ENCODE results near the gene BOD1L1.

The BOD1L1 gene

DNA sequence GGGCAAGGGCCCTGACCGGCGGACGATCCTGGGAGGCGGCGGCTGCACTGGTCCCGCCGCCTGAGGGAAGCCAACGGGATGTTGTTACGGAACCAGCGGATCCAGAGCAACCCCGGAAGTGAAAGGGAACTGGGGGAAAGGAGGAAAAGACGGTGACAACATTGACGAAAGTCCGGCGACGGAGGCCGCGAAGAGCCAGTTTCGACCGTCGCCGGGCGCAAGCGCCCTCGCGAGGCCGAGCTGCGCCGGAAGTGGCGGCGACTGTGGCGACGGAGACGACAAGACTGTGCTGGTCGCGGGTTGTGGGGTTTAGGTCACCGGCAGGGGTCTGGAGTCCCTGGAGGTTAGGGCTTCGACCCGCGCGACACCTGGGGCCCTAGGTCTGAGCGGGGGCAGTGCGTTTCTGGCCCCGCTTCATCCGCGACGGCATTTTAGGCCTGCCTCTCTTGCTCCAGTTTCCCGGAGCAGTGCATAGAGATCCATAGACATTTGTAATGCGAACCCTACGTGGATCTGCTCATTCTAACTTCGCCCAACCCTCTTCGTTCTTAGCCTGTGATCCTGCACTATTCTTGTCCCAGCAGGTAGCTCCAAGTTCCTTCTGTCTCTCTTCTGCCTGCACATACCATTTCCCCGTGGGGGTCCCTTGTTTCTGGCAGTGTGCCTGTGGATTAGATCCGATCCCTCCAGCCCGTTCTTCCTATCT is at the start of gene BOD1L1:
Gene BOD1L1, minus strand, starts transcription at position 120 of the 706 bp plus-strand sequence. CDS start 138 bp downstream, outside the sequence.
- peak; percentile 88 for DNase-seq (ENCODE audit: low read depth)

DNA sequence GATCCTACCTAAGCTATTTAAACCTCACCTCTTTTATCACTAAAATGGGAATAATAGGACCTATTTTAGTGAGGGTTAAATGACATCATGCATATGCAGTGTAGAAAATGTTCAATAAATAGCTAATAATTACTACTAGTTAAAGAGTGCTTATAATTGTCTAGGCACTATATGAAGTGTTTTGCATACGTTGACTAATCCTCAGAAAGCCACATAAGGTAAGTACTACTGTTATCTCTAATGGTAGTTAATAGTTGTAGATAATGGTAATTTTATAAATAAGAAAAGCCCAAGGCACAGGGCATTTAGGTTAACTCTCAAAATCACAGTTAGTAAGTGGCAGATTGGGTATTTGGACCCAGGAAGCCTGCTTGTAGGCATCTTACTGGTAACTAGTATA is 47.4 kb upstream of the BOD1L1 start:
- no peak for DNase-seq (ENCODE audit: low read depth)

DNA sequence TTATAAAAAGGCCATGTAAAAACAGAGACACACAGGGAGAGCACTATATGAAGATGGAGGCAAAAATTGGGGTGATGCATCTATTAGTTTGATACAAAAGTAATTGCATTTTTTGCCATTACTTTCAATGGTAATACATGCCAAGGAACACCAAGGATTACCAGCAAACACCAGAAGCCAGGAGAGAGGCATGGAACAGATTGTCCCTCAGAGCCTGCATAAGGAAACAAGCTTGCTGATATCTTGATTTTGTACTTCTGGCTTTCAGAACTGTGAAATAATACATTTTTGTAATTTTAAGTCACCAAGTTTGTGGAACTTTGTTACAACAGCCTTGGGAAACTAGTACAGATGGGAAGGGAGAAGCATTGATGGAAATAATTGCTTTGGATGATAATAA is 45.6 kb upstream of the BOD1L1 start:
- DNase-seq (ENCODE audit: low read depth), result no peak

DNA sequence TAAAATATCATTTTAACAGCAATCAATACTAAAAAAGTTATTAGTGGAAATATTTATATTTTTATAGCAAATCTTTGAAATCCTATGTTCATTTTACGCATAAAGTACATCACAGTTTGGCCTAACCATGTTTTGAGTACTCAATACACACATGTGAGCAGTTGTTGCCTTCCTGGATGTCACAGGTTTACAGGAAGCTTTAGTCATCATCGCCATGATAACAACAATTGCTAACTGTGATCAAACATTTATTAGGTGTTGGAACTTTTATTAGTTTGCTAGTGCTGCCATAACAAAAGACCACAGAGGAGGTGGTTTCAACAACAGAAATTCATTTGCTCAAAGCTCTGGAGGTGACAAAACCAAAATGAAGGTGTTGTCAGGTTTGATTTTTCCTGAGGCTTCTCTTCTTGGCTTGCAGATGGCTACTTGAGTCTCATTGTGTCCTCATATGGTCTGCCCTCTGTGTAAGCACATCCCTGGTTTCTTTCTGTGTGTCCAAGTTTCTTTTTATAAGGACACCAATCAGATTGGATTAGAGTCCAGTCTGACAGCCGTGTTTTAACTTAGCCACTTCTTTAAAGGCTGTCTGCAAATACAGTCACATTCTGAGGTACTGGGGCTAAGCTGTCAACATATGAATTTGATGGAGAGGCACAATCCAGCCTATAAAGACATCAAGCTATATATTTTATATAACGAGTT is 43.1 kb upstream of the BOD1L1 start:
- no peak for DNase-seq (ENCODE audit: low read depth)

DNA sequence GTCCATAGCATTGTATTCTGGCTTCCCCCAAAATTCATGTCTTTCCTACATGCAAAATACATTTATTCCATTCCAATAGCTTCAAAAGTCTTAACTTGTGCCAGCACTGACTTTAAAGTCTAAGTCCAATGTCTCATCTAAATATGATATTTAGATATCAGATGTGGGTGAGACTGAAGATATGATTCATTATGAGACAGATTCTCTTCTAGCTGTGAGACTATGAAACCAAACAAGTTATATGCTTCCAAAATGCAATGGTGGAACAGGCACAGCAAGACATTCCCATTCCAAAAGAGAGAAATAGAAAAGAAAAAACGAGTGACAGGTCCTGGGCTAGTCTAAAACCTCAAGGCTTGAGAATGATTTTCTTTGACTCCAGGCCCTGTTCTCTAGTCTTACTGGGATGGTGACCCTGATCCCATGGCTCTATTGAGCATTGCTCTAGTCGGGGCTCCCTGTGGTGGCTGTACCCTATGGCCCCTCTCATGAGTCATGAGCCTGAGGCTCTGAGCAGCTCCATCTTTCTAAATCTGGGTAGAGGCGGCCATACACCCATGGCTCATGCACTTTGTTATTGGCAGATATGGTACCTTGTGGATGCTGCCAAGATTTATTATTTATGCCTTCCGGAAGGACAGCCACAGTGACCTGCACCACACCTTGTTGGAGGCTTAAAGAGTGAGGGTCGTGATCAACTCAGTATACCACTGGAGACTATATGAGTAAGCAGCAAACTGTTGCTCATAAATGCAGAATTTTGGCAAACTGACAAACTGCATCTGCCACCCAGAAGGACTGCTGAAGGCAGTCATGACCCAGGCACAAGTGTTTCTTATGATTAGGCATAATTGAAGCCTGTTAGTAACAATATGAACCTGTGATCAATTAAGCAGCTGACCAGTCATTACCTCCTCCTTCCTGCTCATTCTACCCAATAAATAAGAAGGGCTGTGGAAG is 38.5 kb upstream of the BOD1L1 start:
- DNase-seq (ENCODE audit: low read depth), result no peak

DNA sequence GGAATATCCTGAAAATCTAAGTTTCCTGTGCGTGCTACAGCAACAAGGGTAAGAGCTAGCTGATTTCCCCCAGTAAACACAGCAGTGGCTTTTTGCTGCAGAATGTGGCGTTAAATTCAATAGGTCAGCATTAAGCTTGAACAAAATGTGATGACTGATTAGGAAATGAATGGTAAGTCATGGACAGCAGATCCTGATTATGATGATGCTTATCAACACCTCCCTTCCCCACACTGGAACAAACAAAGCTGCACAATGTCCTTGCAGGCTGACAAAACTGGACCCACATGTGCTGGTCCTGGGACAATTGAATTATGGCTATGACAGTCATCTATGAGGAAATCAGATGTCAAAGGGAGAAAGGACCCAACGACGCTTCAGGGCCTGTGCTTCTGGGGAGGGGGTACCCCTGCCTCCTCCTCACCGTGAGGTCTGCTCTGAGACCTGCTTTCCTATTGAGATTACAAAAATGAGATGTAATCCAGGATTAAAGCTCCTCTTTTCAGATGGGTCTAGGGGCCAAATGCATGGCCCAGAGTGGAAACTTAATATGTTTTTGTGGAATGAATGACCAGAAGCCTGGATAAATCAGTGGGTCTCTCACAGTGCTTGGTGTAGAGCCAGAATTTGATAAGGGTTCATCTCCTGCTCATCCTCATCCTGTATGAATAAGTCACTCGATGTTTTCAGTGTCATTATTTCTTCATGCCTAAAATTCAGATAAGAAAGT is 32.0 kb upstream of the BOD1L1 start:
- DNase-seq (ENCODE audit: low read depth), result no peak

DNA sequence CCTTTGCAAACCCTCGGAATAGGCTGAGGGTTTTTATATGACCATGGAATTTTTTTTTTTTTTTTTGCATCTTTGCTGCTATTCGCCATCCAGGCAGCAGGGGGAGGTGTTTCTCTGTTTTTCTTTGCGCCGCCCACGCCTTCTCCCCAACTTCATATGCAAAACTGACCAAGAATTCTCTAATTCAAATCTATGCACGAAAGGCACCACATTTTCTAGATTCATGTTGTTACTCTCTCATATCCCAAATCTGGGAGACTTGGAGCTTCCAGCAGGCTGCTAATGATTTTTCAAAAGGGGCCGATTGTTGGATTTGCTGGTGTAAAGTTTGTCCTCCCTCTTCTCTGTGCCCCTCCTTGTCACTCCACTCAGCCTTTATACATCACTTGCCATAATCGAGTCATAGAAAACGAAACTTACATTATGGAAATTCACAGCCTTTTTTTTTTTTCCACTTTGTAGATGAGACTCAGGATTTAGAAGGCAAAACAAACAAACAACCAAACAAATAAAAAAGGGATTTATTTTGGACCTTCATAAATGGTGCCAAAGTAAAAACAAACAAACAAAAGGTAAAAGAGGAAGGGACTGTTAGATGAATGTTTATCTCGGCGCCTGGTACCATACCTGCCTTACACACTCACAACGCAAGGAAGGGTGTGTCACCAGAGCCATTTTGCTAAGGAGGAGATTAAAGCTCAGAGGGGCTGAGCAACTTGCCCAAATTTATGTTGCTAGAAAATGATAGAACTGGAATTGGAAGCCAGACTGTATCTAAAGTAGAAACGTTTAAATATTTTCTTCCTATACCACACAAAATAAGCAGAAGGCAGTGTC is 29.3 kb upstream of the BOD1L1 start:
- peak; percentile 41 for DNase-seq (ENCODE audit: low read depth)

DNA sequence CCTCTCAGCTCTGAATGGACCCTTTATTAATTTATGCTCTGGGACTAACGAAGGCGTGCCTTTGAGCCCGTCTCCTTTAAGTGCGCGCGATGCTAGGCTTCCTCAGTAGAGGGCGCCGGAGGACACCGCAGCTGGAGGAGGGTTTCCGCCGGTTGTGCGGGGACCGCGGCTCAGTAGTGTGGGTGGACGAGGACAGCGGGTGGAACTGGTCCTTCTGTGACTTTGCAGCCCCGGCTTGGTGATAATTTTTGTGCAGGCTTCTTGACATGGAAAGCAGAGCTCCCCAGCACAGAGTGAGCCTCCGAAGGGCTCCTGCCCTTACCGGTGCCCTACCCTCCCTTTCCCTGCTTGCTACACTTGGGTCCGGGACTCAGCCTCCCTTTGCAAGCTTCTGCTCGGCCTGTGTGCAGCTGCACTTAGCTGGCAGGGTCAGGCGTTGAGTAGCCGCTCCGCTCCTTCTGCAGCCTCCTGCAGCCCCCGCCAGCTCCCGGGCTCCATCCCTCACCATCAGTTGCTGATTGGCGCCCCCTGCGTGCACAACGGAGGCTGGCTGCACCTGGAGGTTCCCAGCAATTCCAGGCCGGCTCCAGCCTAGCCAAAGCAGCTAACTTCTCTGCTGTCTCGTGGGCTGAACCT is 26.8 kb upstream of the BOD1L1 start:
- peak; percentile 43 for DNase-seq (ENCODE audit: low read depth)

DNA sequence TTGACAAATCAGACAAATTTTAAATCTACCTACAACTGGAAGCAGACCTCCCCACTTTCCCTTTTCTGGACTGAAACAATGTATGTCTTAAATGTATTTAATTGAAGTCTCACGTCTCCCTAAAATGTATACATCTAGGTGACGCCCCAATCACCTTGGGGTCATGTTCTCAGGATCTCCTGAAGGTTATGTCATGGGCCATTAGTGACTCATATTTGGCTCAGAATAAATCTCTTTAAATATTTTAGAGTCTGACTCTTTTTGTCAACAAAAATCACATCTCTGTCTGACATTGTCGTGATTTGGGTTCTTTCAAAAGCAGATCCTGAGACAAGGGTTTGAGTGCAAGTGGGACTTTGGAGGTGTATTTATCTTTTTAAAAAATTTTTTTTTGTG is 26.2 kb upstream of the BOD1L1 start:
- DNase-seq (ENCODE audit: low read depth), result no peak

DNA sequence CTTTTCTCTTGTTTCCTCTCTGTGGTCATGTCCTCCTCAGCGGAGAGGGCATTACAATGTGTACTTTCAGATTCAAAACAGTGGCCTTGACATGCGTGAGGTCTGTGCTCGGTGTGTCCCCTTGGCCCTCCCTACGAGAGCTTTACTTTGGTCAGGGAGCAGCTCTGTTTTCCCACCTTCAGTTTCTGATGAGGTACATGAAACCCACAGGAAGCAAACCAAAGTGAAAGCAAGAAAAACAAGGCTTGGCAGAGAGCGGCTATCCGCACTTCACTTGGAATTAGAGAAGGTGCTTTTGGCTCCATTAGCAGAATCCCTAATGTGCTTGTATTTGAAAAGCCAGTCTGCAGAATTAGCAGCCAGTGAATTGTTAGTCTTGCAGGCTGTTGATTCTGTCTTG is 19.5 kb upstream of the BOD1L1 start:
- no peak for DNase-seq (ENCODE audit: low read depth)

DNA sequence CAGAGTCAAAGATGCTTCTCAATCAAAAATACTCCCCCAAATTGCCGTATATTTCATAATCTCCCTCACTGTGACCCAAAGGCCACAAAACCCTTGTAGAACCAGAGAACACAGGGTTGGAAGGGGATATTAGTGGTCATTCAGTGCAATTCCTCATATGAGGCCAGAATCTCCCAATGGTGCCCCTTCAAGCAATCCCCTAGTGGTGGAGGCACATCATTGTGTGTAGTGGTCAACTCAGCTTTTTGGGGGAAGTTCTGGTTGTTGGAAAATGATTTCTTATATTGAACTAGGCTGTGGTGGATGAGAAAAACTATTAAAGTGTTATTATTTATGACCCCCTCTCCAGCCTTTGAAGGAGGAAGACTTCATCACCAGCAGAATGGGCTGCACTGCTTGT is 17.6 kb upstream of the BOD1L1 start:
- DNase-seq (ENCODE audit: low read depth), result no peak

DNA sequence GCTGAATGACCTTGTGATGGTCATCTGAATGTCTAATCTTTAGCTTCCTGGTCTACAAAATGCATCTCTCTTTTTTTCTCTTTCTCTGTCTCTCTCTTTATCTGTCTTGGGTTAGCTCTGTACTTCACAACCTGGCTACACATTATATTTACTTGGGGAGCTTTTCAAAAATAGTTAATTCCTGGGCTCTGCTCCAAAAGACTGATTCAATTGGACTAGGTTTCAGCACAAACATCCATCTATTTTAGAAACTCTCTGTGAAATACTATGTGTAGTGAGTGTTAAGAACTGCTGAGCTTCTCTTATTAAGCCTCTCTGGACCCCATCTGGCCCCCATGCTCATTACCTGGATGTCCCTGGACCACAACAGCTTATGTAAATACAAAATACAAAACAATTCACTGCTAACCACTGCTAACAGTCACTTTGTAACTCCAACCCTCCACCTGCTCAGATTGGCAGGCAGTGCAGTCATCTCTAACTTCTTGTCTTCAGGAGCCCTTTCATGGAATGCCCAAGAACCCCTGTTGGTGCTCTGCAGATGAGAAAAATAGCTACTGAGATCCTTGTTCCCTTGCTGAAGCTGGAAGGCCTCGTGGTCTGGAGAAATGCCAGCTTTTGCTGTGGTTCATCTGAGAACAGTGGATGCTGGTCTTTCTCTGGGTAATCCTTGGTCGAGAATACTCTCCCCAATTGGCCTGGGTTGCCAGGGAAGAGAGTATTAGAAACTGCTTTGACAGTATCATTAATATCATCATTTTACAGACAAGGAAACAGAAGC is 14.8 kb upstream of the BOD1L1 start:
- peak; percentile 70 for DNase-seq (ENCODE audit: low read depth)

DNA sequence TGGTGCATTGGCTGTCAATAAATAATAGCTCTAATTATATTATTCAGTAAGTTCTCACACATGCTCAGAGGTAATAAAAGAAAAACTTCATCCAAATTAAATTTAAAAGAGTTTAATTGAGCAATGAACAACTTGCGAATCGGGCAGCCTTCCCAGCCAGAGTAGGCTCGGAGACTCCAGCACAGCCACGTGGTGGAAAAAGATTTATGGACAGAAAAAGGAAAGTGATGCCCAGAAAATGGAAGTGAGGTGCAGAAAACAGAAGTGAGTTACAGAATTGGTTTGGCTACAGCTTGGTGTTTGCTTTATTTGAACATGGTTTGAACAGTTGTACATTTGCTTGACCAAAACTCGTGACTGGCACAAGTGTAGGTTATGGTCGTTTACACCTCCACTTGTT is 13.6 kb upstream of the BOD1L1 start:
- DNase-seq (ENCODE audit: low read depth), result no peak

DNA sequence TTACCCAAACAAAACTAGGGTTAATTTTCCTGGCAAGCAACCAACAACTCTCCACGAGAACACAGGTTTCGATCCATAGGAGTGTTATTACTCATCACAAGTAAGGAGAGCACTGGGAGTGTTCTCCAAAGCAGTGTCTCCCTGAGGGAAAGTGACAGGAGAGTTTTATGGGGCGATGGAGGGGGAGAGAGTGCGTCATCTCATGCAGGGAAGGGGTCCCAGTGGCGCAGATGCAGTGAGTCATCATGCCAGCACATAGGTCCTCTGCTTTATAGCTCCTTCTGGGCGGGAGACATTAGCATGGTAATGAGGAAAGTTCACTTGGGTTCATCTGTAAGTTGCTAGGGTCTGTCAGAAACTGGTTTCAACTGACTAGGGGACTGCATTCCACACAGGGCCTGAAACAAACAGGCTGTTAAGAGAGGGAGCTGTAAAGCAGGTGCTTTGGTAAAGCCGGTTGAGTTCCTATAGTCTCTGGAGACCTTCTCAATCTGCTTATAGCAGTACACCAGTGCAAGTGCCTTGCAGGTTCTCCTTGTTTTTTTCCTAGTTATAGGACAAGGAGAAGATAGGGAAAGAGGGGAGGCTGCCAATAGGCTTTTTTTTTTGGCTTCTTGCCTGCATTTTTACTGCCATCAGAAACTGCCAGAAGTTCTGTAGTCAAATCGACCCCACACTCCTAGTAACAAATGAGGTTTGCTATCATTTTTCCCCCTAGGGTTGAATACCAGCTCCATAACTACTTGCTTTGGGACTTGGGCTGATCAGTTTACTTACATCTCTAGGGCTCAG is 12.8 kb upstream of the BOD1L1 start:
- peak; percentile 54 for DNase-seq (ENCODE audit: low read depth)

DNA sequence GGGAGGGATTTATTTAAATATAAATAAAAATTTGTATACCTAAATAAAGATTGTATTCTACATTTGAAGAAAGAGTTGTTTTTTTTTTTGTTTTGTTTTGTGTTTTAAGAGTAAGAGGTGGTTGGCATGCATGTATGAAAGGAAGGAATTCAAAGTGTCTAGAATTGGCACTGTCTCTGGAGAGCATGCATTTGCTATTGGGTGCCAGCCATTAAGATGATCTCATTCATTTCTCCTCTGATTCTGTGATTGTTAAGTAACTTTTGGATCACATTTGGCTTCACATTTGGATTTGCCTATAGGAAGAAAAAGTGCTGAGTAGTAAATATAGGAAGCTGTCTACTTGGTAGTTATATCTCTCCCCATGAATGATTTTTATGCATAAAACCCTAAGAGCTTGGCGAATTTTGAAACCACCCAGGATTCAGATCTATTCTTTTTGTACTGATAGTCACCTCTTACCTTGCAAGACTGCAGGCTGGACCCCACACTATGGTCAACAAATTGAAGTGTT is 7.8 kb upstream of the BOD1L1 start:
- no peak for DNase-seq (ENCODE audit: low read depth)

DNA sequence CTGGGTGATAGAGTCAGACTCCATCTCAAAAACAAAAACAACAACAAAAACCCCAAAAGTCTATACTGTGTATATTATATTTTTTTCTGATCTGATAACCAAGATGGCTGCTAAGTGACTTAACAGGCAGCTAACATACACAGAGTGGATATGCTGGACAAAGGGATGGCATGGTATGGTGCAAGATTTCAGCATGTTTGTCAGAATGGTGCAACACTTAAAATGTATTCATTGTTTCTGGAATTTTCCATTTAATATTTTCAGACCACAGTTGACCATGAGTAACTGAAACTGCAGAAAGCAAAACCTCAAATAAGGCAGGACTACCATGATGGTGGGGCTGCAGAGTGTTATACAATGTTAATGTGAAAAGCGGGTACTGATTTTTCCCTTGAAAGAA is 6.1 kb upstream of the BOD1L1 start:
- peak; percentile 70 for DNase-seq (ENCODE audit: low read depth)

DNA sequence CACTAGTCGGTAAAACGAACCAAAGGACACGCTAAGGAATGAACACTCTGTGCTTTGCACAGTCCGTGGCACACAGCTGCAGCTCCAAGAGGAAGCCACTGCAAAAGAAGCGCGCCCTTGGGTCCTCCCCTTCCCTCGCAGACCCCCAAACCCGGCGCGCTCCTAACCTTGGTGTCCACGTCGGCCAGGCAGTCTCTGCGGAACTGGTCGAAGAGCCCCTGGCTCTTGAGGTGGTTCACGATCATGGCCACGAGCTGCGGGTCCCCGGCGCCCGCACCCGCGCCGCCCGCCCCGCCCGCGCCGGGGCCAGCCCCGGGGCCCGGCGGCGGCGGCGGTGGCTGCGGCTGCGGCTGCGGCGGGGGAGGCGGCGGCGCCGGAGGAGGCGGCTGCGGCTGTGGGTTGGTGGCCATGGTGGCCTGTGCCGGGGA is 333 bp downstream of the BOD1L1 start:
- no peak for DNase-seq (ENCODE audit: low read depth)

DNA sequence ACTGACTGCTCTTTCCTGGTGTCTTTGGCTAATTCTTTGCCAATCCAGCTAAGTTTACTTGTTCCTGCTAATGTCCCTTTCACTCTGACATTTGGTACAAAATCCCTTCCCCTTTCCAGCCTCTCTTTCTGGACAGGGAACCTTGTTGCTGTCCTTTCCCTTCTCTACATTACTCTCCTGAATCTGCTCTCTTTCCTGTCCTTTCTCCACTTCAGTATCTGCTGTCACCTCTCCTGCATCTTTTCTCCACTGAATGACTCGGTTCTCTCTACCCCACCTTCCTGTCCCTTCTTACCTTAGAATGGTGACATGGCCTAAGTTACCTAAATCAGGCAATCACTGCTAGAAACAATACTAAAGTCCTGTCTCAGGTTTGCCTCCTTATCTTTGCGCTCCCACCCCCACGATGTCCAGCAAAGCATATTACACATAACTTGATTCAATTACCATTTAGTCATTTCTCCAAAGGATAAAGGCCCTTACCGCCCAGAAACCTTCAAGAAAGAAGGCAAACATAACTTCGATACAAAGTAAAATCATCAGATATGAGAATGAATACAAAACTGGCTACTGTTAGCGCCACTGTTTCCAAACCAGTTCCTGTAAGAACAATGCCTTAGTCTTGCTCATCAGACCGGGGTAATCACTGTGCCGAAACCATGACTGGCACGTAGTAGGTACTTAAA is 890 bp downstream of the BOD1L1 start:
- DNase-seq (ENCODE audit: low read depth), result no peak

All from amniotic epithelial cell (primary cell).